Smooth muscle cell of the brain vasculature (primary cell): ENCODE data around the gene SIX1.

Source experiments
- DNase-seq: peaks from one replicate; pipeline ENCODE4 v3.0.0-alpha.2; 2012; ENCODE audit warnings: low read depth, low spot score

SIX1 gene

GRCh38 chr14:60655119-60655897 lies 6.0 kb upstream of the SIX1 start:
- no peak for DNase-seq

GRCh38 chr14:60654334-60654821 lies 5.1 kb upstream of the SIX1 start:
- DNase-seq, result no peak

DNA sequence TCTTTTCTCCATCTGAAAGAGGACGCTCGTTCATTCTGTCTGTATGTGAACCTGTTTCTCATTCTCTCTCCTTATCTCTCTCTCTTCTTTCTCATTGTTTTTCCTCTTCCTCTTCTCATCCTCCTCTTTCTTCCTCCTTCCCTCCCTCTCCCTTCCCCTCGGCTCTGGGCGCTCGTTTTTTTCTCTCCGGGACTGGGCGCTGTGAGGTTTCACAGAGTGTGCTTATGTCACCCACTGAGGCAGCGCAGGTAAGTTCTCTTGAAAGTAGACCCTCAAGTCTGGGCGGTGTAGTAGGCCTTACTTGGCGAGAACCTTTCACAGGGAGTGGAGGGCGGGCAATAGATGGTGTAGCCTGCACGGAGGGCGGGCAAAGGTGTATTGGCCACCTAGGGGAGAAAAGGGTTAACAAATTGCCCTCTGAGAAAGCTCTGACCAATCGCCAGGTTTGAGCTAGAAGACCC lies 4.5 kb upstream of the SIX1 start:
- DNase-seq, result no peak

DNA sequence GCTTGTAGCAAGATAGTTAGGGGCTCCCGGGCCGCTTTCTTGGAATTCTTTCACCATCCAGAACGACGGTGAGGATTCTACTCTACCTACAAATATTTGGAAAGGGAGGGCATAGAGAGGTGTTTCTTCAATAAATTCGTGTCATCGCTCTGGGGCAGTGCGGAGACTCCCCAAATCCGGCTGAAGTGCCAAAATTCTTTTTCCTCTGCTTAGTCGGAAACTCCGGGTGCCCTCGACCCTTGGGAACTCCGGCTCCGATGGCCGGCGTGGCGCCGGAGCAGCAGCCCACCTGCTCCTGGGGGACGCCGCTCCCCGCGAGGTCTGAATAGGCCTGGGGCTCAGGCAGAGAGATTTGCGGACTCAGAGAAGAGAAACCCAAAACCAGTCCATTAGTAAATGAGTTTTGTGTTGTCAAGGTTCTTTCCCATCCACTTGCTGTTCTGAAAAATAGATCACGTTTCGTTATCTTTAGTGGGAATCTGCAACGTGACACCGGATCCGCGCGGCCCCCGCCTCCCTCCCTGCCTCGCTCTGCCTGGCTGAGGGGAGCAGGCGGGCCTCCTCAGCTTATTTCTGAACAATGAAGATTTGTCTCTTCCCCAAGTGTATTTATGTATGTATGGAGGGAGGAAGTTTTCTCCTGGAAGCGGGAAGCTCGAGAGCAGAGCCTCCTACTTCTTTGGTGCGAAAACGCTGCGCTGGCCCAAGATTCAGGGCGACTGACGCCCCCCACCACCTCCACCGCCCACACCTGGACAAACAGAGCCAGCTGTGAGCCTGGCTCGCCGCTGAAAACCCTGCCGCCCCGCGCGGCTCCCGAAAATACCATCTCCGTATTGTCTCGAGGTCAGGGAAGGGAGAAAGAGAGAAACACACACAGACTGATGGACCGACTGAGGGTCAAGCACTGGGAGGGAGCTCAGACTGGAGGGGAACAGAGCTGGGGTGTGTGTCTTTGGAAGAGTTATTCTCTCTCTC lies 3.7 kb upstream of the SIX1 start:
- DNase-seq, result no peak

DNA sequence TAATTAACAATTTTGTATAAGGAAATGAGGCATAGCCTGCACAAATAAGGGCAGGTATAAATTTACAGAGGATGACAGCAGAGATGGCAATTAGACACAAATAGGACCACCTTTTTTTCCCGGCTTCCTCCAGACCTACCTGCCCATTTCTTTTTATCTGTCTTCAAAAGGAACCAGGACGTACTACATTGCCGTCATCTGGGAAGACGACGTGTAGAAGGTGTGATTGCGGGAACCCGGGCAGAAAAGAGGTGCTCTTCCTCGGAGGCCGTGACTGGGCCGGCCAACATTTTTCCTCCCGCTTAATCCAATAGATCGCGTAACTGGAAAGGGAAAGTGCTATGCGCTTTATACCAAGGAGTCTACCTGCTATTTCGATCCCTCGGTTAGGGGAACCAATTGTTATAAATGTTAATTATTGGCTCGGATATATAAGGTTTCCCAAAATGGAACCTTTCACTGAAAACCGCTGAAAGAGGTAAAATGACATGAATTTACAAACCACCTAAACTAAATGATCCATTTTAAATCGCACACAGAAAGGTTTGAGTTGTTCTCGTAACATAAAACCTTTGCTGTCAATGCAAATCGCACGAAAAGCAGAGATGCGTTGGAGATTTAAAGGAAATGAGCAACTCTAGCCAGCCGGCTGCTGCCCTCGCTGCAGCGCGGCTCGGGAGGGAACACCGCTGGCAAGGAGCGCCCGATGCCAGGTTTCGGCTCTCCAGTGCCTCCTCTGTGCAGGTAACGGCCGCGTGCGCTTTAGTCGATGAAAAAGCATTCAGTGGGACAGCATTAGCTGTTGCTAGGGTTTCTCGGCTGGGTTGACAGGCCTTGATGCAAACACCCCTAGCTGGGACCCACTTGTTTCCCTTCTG lies 2.8 kb upstream of the SIX1 start:
- DNase-seq, result no peak

GRCh38 chr14:60651086-60651795 lies 2.0 kb upstream of the SIX1 start:
- no peak for DNase-seq

- DNase-seq, result no peak
These were observed 1.2 kb upstream of the SIX1 start for GRCh38 chr14:60650373-60650961.

DNA sequence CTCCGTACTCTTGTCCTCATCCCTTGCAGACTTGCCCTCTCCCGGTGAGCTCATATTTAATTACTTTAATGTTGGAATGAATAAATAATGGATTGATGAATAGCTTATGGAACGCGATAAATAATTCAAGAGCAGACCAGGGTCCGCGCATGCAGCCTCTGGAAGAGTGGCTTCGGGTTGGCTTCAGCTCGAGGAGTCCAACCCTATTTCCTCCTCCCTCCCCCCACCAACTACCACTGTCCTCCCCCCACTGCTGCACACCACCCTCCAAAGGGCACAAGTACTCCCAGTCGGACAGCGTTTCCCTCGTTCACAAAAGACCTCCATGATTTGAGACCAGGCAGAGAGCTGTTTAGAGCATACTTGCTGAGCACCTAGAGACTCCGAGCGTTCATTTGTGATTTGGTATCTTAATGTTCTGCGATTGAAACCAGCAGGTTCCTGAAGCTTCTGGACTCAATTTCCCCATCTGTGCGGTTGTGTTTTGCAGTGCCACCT lies 647 bp upstream of the SIX1 start:
- DNase-seq, result no peak

GRCh38 chr14:60648249-60648933 lies 886 bp downstream of the SIX1 start:
- DNase-seq, result no peak

DNA sequence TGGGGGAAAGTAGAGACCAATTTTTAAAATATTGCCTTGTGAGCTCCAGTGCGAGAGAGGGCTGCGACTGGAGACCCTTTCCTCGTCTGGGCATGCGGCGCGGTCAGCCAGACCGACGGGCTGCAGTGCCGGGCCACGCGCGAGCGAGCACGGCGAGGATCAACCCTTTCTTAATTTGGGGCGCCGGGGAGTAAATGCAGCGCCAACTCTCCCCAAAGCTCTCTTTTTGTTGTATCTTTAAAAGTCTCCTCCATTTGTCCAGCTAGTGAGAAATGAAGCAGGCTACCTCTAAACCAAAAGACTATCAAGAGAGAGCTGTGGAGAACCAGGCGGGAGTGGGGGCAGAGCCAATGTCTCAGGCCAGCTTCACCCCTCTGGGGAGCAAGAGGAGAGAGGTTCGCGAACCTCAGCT lies 1.4 kb downstream of the SIX1 start:
- no peak for DNase-seq

- DNase-seq, result no peak
These were observed 2.0 kb downstream of the SIX1 start for GRCh38 chr14:60647081-60647836.

- no peak for DNase-seq
These were observed 3.0 kb downstream of the SIX1 start for GRCh38 chr14:60646226-60646818.

- DNase-seq, result no peak
These were observed 4.0 kb downstream of the SIX1 start for GRCh38 chr14:60645126-60645741.

DNA sequence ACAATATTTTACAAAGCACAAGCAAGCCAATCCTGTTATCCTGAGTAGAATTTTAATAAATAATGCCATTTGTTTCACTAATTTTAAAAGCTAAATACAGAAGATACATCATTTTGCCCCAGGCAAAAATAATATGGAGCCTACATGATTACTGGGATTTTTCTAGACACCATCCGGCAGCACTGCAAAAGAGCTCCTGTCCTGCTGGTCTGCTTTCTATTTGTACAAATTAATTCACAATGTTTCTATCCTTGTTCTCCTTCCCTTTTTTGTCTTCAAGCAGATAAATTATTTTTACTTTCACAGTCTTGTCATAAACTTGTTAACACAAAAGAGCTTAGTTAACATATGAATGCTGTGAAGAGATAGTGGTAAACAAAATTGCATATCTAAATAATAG lies 4.6 kb downstream of the SIX1 start:
- DNase-seq, result no peak

DNA sequence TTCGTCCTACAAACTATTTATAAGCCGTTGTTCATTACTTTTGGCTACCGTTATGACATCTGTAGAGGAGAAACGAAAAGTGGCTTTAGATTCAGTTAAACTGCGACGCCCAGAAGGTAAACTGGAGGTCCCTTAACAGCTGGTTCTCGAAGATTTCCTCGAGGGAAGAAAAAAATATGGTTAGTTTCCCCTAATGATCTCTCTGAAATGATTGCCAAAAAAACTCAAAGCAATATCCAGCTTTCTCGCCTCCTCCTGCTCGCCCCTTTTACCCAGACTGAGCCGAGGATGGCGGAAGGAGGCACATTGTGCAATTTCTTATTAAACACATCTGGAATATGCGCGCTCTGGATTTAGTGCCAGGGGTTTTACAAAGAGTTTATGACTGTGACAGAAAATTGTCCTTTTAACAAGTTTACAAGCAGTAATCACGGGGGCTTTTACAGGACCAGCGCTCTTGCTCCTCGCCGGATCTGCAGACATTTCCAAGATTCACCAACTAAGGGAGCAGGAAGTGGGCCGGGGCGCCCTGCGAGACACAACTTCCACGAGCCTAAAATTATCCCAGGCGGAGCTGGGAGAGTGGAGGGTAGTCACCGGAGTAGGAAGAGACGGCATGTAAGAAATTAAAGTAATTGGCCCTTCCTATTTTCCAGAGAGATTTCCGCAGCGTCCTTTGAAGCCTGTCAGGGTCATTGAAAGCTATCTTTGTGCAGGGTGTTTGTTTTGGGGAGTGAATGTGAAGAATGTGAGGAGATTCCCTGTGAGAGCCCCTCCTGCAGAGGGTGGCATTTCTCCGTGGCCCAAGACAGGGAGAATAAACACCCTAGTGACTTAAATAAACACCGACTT lies 5.6 kb downstream of the SIX1 start:
- DNase-seq, result no peak

DNA sequence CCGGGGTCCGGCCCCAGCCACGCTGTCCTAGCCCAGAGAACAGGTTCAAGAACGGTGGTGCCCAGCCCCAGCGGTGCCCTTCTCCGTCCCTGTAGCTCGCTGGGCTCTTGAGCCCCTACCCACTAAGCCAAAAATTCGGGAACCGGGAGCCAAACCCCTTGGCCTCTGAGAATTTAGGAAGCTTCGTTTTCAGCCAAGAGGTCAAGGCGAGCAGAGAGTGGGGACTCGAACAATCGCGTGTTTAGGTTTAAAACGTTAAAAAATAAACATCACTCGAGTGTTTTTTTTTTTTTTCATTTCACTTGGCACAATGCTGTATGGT lies 6.2 kb downstream of the SIX1 start:
- DNase-seq, result no peak
